HFFc6 (cell line): ENCODE measurements around the gene CNGB1. TPM values are rescaled to one million over a fixed set of nuclear protein-coding genes. Genes with fewer than 3 reads are reported as not detected.

ENCODE experiments used
- DNase-seq: peaks from one replicate; pipeline ENCODE4 v3.0.0-alpha.2; 2018
- H3K27ac Mint-ChIP-seq: 2 replicates; pipeline ENCODE4 v1.8.0; 2020; ENCODE audit warnings: mild to moderate bottlenecking, mixed read lengths
- H3K27me3 Mint-ChIP-seq: 2 replicates; pipeline ENCODE4 v1.8.0; 2021; ENCODE audit warnings: mild to moderate bottlenecking, moderate library complexity, mixed read lengths; ENCODE audit not compliant: insufficient read depth
- H3K36me3 Mint-ChIP-seq: 2 replicates; pipeline ENCODE4 v1.8.0; 2021; ENCODE audit warnings: low read depth, mixed read lengths
- H3K4me1 Mint-ChIP-seq: 2 replicates; pipeline ENCODE4 v1.8.0; 2020; ENCODE audit warnings: low read depth, mixed read lengths
- H3K4me3 Mint-ChIP-seq: 2 replicates; pipeline ENCODE4 v1.8.0; 2020; ENCODE audit warnings: mild to moderate bottlenecking, moderate library complexity, mixed read lengths
- H3K9me3 Mint-ChIP-seq: 2 replicates; pipeline ENCODE4 v1.8.0; 2020; ENCODE audit warnings: mild to moderate bottlenecking, mixed read lengths
- total RNA-seq, 6 experiments: library from RNA; stranded (reverse); fragmentation: NEBNext Ultra II Directional; extraction: Animal tissue kit (Norgen Biotek cat#: 25700); gene quantifications; 2 replicates in 1 of 6; 3 replicates in 5 of 6; pipeline ENCODE4 v1.2.3, GENCODE V29; 2021
- TF ChIP-seq, protein P1 (sequence below): fragments of 200-600 bp; sonication (generic); IDR thresholded peaks from 2 replicates; pipeline ENCODE4 v1.5.0; 2021; ENCODE audit warnings: antibody characterized with exemption, mild to moderate bottlenecking

The CNGB1 gene
- total RNA-seq, 6 experiments from 2014 or later = 0.02 TPM; not detected in 5

DNA sequence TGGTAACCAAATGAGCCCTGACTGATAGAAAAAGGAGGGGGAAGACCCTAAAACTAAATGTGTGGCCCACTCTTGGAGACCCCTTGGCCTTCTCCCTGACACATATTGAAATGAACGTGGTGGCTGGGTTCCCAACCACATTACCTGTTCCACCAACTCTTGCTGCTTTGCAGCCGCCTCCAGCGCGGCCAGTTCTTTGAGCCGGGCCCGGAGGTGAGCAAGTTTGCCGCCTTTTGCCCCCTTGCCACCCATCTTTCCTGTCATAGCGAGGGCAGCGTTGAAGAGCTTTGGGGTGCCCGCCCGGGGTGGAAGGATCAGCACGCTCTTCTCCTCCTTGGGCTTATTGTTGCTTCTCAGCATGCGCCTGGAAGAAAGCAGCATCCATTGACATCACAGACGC, 83.2 kb downstream of the CNGB1 start:
- Mint-ChIP-seq H3K27ac (no peak overlapping the region), H3K9me3 (no peaks in the 10 kb centered on the region), H3K27me3 (peaks cover 35% of the 10 kb centered on the region), H3K4me1 (peaks cover 42% of the 10 kb centered on the region), H3K4me3 (no peak overlapping the region), H3K36me3 (no peaks in the 10 kb centered on the region)
- no peak for DNase-seq
- TF ChIP-seq, protein P1, sequence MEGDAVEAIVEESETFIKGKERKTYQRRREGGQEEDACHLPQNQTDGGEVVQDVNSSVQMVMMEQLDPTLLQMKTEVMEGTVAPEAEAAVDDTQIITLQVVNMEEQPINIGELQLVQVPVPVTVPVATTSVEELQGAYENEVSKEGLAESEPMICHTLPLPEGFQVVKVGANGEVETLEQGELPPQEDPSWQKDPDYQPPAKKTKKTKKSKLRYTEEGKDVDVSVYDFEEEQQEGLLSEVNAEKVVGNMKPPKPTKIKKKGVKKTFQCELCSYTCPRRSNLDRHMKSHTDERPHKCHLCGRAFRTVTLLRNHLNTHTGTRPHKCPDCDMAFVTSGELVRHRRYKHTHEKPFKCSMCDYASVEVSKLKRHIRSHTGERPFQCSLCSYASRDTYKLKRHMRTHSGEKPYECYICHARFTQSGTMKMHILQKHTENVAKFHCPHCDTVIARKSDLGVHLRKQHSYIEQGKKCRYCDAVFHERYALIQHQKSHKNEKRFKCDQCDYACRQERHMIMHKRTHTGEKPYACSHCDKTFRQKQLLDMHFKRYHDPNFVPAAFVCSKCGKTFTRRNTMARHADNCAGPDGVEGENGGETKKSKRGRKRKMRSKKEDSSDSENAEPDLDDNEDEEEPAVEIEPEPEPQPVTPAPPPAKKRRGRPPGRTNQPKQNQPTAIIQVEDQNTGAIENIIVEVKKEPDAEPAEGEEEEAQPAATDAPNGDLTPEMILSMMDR = no peak

DNA sequence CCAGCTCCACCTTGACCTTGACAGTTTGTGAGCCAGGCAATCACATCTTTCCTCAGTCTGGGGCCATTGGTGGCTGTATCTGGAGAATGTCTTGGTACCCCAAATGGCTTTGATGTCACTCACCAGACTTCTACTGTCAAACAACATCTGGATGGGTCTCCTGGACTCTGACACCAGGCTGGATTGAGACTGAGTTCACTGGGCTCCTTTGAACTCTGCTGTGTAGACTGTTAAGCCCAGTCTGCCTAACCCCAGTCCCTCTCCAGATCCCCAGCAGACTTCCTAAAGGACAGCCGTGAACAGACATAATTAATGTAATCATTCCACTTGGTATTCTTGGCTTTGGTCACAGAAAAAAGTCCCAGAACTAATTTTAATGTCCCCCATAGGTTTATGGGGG, 84.5 kb downstream of the CNGB1 start:
- peaks cover 37% of the 10 kb centered on the region for H3K4me1 Mint-ChIP-seq
- H3K27me3 Mint-ChIP-seq = peaks cover 41% of the 10 kb centered on the region
- H3K4me3 Mint-ChIP-seq = no peak overlapping the region
- TF ChIP-seq, protein P1 = no peak
- no peak overlapping the region for H3K27ac Mint-ChIP-seq
- no peaks in the 10 kb centered on the region for H3K36me3 Mint-ChIP-seq
- no peaks in the 10 kb centered on the region for H3K9me3 Mint-ChIP-seq
- DNase-seq = no peak

DNA sequence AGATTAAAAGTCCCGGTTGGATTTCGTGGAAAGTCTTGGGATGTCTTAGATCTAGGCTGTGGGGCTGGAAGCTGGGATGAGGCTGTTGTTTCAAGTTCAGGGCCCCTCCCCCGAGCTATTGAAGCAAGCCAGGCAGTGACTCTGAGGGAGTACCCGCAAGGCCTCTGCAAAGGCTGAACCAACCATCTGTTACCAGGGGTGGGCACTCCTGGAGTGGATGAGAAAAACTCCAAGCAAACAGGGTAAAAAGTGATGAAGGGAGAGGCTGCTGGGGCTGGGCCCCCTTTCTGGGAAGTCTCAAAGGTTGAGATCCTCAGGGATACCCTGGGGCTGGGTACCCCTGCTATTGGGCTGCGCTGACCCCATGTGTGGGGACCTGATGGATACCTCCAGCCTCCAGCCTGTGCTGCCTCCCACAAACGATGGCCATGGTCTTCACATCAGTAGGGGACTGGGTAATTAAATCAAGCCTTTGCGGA, 86.2 kb downstream of the CNGB1 start:
- Mint-ChIP-seq H3K4me3 (no peak overlapping the region), H3K27me3 (peaks cover 41% of the 10 kb centered on the region), H3K36me3 (no peaks in the 10 kb centered on the region), H3K9me3 (no peaks in the 10 kb centered on the region), H3K4me1 (peaks cover 21% of the 10 kb centered on the region), H3K27ac (no peak overlapping the region)
- TF ChIP-seq, protein P1 = no peak
- no peak for DNase-seq

DNA sequence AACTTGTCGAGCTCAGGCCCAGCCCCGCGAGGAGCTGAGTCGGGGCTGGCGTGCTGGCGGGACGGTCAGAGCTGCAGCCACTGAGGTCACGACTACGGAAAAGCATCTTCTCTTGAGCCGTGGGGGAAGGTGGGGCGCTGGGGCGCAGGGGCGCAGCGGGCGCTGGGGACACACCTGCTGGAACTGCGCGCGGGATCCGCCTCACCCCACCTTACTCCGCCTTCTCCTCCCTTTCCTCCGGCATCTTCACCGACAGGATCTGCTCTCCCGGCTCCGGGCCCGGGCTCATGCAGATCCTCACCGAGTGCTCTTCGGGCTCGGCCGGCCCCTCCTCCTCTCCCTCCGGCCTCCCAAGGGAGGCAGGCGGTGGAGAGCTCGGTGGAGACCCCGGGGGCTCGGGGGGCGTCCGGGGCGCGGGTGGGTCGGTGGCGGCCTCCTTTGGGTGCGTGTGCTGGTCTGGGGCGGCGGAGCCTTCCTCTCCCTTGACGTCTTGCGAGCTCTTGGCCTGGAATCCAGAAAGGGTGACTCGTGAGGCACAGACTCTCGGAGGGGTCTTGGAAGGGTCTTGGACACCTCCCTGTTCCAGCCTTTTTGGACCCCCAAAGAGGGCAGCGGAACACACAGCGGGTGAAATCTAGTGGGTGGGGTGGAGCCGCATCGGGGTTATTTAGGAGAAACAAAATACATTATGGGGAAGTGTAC, 86.8 kb downstream of the CNGB1 start:
- no peak overlapping the region for H3K27ac Mint-ChIP-seq
- DNase-seq = no peak
- H3K27me3 Mint-ChIP-seq = peaks cover 41% of the 10 kb centered on the region
- H3K4me1 Mint-ChIP-seq = peaks cover 16% of the 10 kb centered on the region
- H3K4me3 Mint-ChIP-seq = peak overlapping the region; percentile 46; the same call in 1 of the 2 replicates
- no peaks in the 10 kb centered on the region for H3K9me3 Mint-ChIP-seq
- TF ChIP-seq, protein P1 = no peak
- no peaks in the 10 kb centered on the region for H3K36me3 Mint-ChIP-seq

DNA sequence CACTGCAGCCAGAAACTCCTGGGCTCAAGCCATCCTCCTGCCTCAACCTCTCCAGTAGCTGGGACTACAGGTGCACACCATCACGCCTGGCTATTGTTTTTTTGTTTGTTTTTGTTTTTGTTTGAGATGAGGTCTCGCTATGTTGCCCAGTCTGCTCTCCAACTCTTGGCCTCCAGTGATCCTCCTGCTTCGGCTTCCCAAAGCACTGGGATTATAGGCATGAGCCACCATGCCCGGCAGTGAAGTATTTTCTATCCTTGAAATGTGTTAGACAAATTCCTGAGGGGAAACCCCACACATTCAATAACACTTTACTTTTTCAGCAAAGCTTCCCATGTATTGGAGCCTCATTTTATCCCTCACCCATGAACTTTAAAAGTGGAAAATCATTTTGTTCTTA, 87.4 kb downstream of the CNGB1 start:
- Mint-ChIP-seq H3K36me3 (no peaks in the 10 kb centered on the region), H3K4me3 (peak overlapping the region; percentile 46), H3K27ac (no peak overlapping the region), H3K9me3 (no peaks in the 10 kb centered on the region), H3K4me1 (peaks cover 16% of the 10 kb centered on the region), H3K27me3 (peaks cover 40% of the 10 kb centered on the region)
- TF ChIP-seq, protein P1 = no peak
- DNase-seq = no peak
